CD4-positive, alpha-beta memory T cell (primary cell): Measurements from ENCODE around the gene PSENEN. TPM values are rescaled to one million over a fixed set of nuclear protein-coding genes. Genes with fewer than 3 reads are reported as not detected.
A peak's percentile ranks its signal among the peaks of the same experiment; 100 is the strongest.

Source experiments
- CTCF ChIA-PET: fragments of 350-600 bp; sonication (Branson Sonifier 250); formaldehyde crosslinking; loops from one replicate; lab custom pipeline; 2021; ENCODE audit warnings: inconsistent platforms; ENCODE audit not compliant: partially characterized antibody; lab: Charles Lee
- POLR2A ChIA-PET: fragments of 350-600 bp; sonication (Branson Sonifier 250); formaldehyde crosslinking; loops from one replicate; lab custom pipeline; 2021; ENCODE audit not compliant: partially characterized antibody; lab: Charles Lee
- DNase-seq, 5 donors: peaks; one replicate each; pipeline versions ENCODE4 v3.0.0 to v3.0.0-alpha.2; 2020 to 2022; ENCODE audit warnings: mixed read lengths in 1 of 5
- H3K27ac ChIP-seq: one replicate; pipeline ENCODE4 v1.7.0; 2013; ENCODE audit warnings: low read depth, low read length
- H3K27me3 ChIP-seq: 2 replicates; pipeline ENCODE4 v1.7.0; 2013; ENCODE audit warnings: mild to moderate bottlenecking, low read length, moderate library complexity; ENCODE audit not compliant: insufficient read depth
- H3K36me3 ChIP-seq: 2 replicates; pipeline ENCODE4 v1.7.0; 2013; ENCODE audit warnings: mild to moderate bottlenecking, low read length, moderate library complexity; ENCODE audit not compliant: insufficient read depth
- H3K4me1 ChIP-seq: 2 replicates; pipeline ENCODE4 v1.7.0; 2013; ENCODE audit warnings: mild to moderate bottlenecking, low read length, moderate library complexity; ENCODE audit not compliant: insufficient read depth
- H3K4me3 ChIP-seq, 2 donors: one replicate each; pipeline ENCODE4 v1.7.0; 2013; ENCODE audit warnings: low read length in 2 of 2, mild to moderate bottlenecking in 1 of 2
- H3K9me3 ChIP-seq, 2 donors: one replicate each; pipeline ENCODE4 v1.7.0; 2013; ENCODE audit warnings: low read length in 2 of 2, control low read depth in 1 of 2; ENCODE audit not compliant: control insufficient read depth in 1 of 2
- H3K27ac Mint-ChIP-seq, 7 donors: one replicate each; pipeline ENCODE4 v1.8.0; 2020 to 2021; ENCODE audit warnings: mixed read lengths in 7 of 7, mild to moderate bottlenecking in 6 of 7, inconsistent platforms in 3 of 7, moderate library complexity in 3 of 7
- H3K27me3 Mint-ChIP-seq, 2 donors: one replicate each; pipeline ENCODE4 v1.8.0; 2020 to 2021; ENCODE audit warnings: mixed read lengths in 2 of 2
- H3K36me3 Mint-ChIP-seq, 2 donors: one replicate each; pipeline ENCODE4 v1.8.0; 2020 to 2021; ENCODE audit warnings: mixed read lengths in 2 of 2, inconsistent platforms in 1 of 2, mild to moderate bottlenecking in 1 of 2
- H3K4me1 Mint-ChIP-seq, 4 donors: one replicate each; pipeline ENCODE4 v1.8.0; 2020 to 2021; ENCODE audit warnings: mixed read lengths in 4 of 4, mild to moderate bottlenecking in 1 of 4
- H3K4me3 Mint-ChIP-seq, 8 donors: one replicate each; pipeline ENCODE4 v1.8.0; 2020 to 2021; ENCODE audit warnings: mixed read lengths in 8 of 8, mild to moderate bottlenecking in 7 of 8, moderate library complexity in 6 of 8, inconsistent platforms in 3 of 8
- H3K9me3 Mint-ChIP-seq, 8 donors: one replicate each; pipeline ENCODE4 v1.8.0; 2020 to 2021; ENCODE audit warnings: mixed read lengths in 8 of 8, mild to moderate bottlenecking in 5 of 8, inconsistent platforms in 3 of 8, moderate library complexity in 1 of 8
- intact Hi-C: fragments of 100-400 bp; cut with micrococcal nuclease; formaldehyde crosslinking; loops from one replicate; pipeline ENCODE4 v1.15.1; 2023
- polyA plus RNA-seq, 2 donors: library from polyadenylated mRNA; unstranded; fragments of 300-500 nt; fragmentation: Illumina TruSeq; gene quantifications; one replicate each; pipeline ENCODE4 v1.2.3, GENCODE V29; 2021
- total RNA-seq, 2 experiments: library from RNA; stranded (reverse); gene quantifications; one replicate each; pipeline ENCODE4 v1.2.3, GENCODE V29; 2021

Gene PSENEN
- total RNA-seq (10 to 100 TPM; 27.2 TPM), polyA plus RNA-seq (10 to 100 TPM; 84.6 to 89.9 TPM)

GRCh38 chr19:35745328-35746086, at the start of gene PSENEN, which contains the start of gene U2AF1L4:
Gene PSENEN (plus strand): TSS chr19:35745651. CDS start chr19:35745931, 280 bp downstream.
Gene U2AF1L4 (minus strand): TSS chr19:35745418. CDS start chr19:35745391, 27 bp downstream.
- Mint-ChIP-seq H3K4me3 (peak within 1 kb of the TSS; percentile 95 to 99 (median 98)), H3K27me3 (no peaks in the 10 kb centered on the region), H3K27ac (peak within 1 kb of the TSS; percentile 98 to 100 (median 100)), H3K36me3 (peaks cover 5 to 32% of the 10 kb centered on the region in 2 donors), H3K9me3 (no peaks in the 10 kb centered on the region), H3K4me1 (peaks cover 33 to 72% (median 51%) of the 10 kb centered on the region in 4 donors)
- Histone ChIP-seq H3K4me1 (peaks cover 63% of the 10 kb centered on the region), H3K36me3 (no peaks in the 10 kb centered on the region), H3K27ac (peak within 1 kb of the TSS; percentile 99), H3K4me3 (peak within 1 kb of the TSS; percentile 87 to 91), H3K27me3 (no peaks in the 10 kb centered on the region), H3K9me3 (no peaks in the 10 kb centered on the region)
- intact Hi-C loops = loop anchor here (1.0 to 10.0 kb wide), 10 partner anchors 28 to 1629 kb away; partner anchors contain the start of genes ARHGAP33, HCST, SCGB2B2 and THAP8
- DNase-seq = peak; percentile 97 to 99 (median 99)
- CTCF ChIA-PET = interaction anchor here (0.5 to 1.0 kb wide), 2 partner anchors 8 to 213 kb away, joined by 3 read pairs; no protein-coding TSS in a partner anchor
- POLR2A ChIA-PET = interaction anchor here (0.8 to 4.6 kb wide), 21 partner anchors 10 to 469 kb away, joined by 3 to 51 read pairs (median 4); partner anchors contain the start of genes COX6B1, HSPB6, KMT2B and POLR2I

GRCh38 chr19:35695895-35696422, 49.5 kb upstream of the PSENEN start:
- Histone ChIP-seq H3K27ac (no peak overlapping the region), H3K4me1 (no peaks in the 10 kb centered on the region), H3K9me3 (no peaks in the 10 kb centered on the region), H3K27me3 (no peaks in the 10 kb centered on the region), H3K4me3 (no peak overlapping the region), H3K36me3 (no peaks in the 10 kb centered on the region)
- DNase-seq = no peak
- intact Hi-C loops = loop anchor here (2.0 kb wide), 1 partner anchor 53 kb away; the partner anchor contains the start of gene LIN37
- H3K27ac Mint-ChIP-seq = peak overlapping the region in 2 of 7 donors; percentile 10 to 12
- POLR2A ChIA-PET = interaction anchor here (0.9 kb wide), 1 partner anchor 47 kb away, joined by 3 read pairs; the partner anchor contains the start of gene IGFLR1
- no peaks in the 10 kb centered on the region for H3K27me3 Mint-ChIP-seq
- H3K4me3 Mint-ChIP-seq = no peak overlapping the region
- H3K4me1 Mint-ChIP-seq = peaks cover 0 to 5% (median 0%) of the 10 kb centered on the region in 4 donors
- CTCF ChIA-PET = interaction anchor here (1.0 to 4.1 kb wide), 9 partner anchors 9 to 124 kb away, joined by 3 to 54 read pairs (median 10); partner anchors contain the start of gene COX6B1
- no peaks in the 10 kb centered on the region for H3K9me3 Mint-ChIP-seq
- H3K36me3 Mint-ChIP-seq = no peaks in the 10 kb centered on the region

GRCh38 chr19:35696835-35697234, 48.6 kb upstream of the PSENEN start:
- Histone ChIP-seq H3K27me3 (no peaks in the 10 kb centered on the region), H3K9me3 (no peaks in the 10 kb centered on the region), H3K36me3 (no peaks in the 10 kb centered on the region), H3K4me3 (no peak overlapping the region), H3K4me1 (peaks cover 4% of the 10 kb centered on the region), H3K27ac (no peak overlapping the region)
- intact Hi-C loops = no loop called here
- Mint-ChIP-seq H3K4me1 (peaks cover 0 to 5% (median 0%) of the 10 kb centered on the region in 4 donors), H3K9me3 (no peaks in the 10 kb centered on the region), H3K27me3 (no peaks in the 10 kb centered on the region), H3K36me3 (no peaks in the 10 kb centered on the region), H3K4me3 (no peak overlapping the region), H3K27ac (no peak overlapping the region)
- ChIA-PET CTCF (interaction anchor here (0.7 to 3.0 kb wide), 8 partner anchors 9 to 123 kb away, joined by 3 to 14 read pairs (median 4); partner anchors contain the start of gene COX6B1), POLR2A (interaction anchor here (0.7 to 0.9 kb wide), 2 partner anchors 46 to 1060 kb away, joined by 3 to 4 read pairs; partner anchors contain the start of gene IGFLR1)
- DNase-seq = no peak

- Histone ChIP-seq H3K27me3 (no peaks in the 10 kb centered on the region), H3K9me3 (no peaks in the 10 kb centered on the region), H3K27ac (peak overlapping the region; percentile 39), H3K4me1 (peaks cover 11% of the 10 kb centered on the region), H3K4me3 (peak overlapping the region; percentile 92 to 95), H3K36me3 (no peaks in the 10 kb centered on the region)
- H3K27me3 Mint-ChIP-seq = peaks cover 2 to 5% of the 10 kb centered on the region in 2 donors
- DNase-seq = peak; percentile 88 to 97 (median 91)
- intact Hi-C loops = loop anchor here (1.0 kb wide), 3 partner anchors 9 to 43 kb away; partner anchors contain the start of genes PSENEN and U2AF1L4
- CTCF ChIA-PET = interaction anchor here (0.6 to 2.1 kb wide), 7 partner anchors 8 to 192 kb away, joined by 3 to 11 read pairs (median 3); no protein-coding TSS in a partner anchor
- peak overlapping the region; percentile 90 to 98 (median 95) for H3K27ac Mint-ChIP-seq
- H3K9me3 Mint-ChIP-seq = peaks cover 0 to 1% (median 0%) of the 10 kb centered on the region in 8 donors
- H3K4me1 Mint-ChIP-seq = peaks cover 3 to 9% (median 7%) of the 10 kb centered on the region in 4 donors
- POLR2A ChIA-PET = interaction anchor here (0.8 to 4.2 kb wide), 14 partner anchors 11 to 247 kb away, joined by 3 to 61 read pairs (median 6); partner anchors contain the start of genes COX6B1, HAUS5, IGFLR1 and LIN37
- H3K36me3 Mint-ChIP-seq = peaks cover 0 to 3% of the 10 kb centered on the region in 2 donors
- H3K4me3 Mint-ChIP-seq = peak overlapping the region; percentile 90 to 100 (median 98)
Measured at GRCh38 chr19:35702223-35703012, 43.0 kb upstream of the PSENEN start.

- Mint-ChIP-seq H3K27ac (no peak overlapping the region), H3K4me3 (peak overlapping the region in 2 of 8 donors; percentile 17 to 100), H3K9me3 (peaks cover 0 to 1% (median 0%) of the 10 kb centered on the region in 8 donors), H3K27me3 (peaks cover 2 to 5% of the 10 kb centered on the region in 2 donors), H3K36me3 (peaks cover 0 to 3% of the 10 kb centered on the region in 2 donors), H3K4me1 (peaks cover 3 to 9% (median 7%) of the 10 kb centered on the region in 4 donors)
- no peaks in the 10 kb centered on the region for H3K36me3 ChIP-seq
- H3K4me1 ChIP-seq = peaks cover 11% of the 10 kb centered on the region
- H3K4me3 ChIP-seq = no peak overlapping the region
- ChIA-PET POLR2A (interaction anchor here (1.1 to 4.2 kb wide), 8 partner anchors 10 to 59 kb away, joined by 3 to 61 read pairs (median 14); partner anchors contain the start of genes COX6B1, IGFLR1, LIN37 and PSENEN), CTCF (interaction anchor here (1.1 to 2.1 kb wide), 5 partner anchors 9 to 193 kb away, joined by 3 to 11 read pairs (median 4); no protein-coding TSS in a partner anchor)
- no peaks in the 10 kb centered on the region for H3K27me3 ChIP-seq
- intact Hi-C loops = no loop called here
- no peaks in the 10 kb centered on the region for H3K9me3 ChIP-seq
- no peak for DNase-seq
- H3K27ac ChIP-seq = no peak overlapping the region
Measured at GRCh38 chr19:35703343-35703742, 42.1 kb upstream of the PSENEN start.

- ChIA-PET CTCF (interaction anchor here (1.1 to 2.1 kb wide), 3 partner anchors 10 to 12 kb away, joined by 4 to 11 read pairs (median 5); no protein-coding TSS in a partner anchor), POLR2A (interaction anchor here (1.1 to 4.2 kb wide), 3 partner anchors 9 to 41 kb away, joined by 3 to 61 read pairs (median 26); partner anchors contain the start of genes IGFLR1, PSENEN and U2AF1L4)
- no peak for DNase-seq
- intact Hi-C loops = no loop called here
- peaks cover 3 to 9% (median 7%) of the 10 kb centered on the region in 4 donors for H3K4me1 Mint-ChIP-seq
- Histone ChIP-seq H3K36me3 (no peaks in the 10 kb centered on the region), H3K27me3 (no peaks in the 10 kb centered on the region), H3K4me1 (peaks cover 11% of the 10 kb centered on the region), H3K4me3 (no peak within 1 kb of the TSS), H3K27ac (no peak within 1 kb of the TSS), H3K9me3 (no peaks in the 10 kb centered on the region)
- peaks cover 0 to 1% (median 0%) of the 10 kb centered on the region in 8 donors for H3K9me3 Mint-ChIP-seq
- peaks cover 2 to 5% of the 10 kb centered on the region in 2 donors for H3K27me3 Mint-ChIP-seq
- H3K27ac Mint-ChIP-seq = peak within 1 kb of the TSS in 2 of 7 donors; percentile 29 to 52
- peaks cover 0 to 3% of the 10 kb centered on the region in 2 donors for H3K36me3 Mint-ChIP-seq
- H3K4me3 Mint-ChIP-seq = peak within 1 kb of the TSS in 2 of 8 donors; percentile 17 to 25
Measured at GRCh38 chr19:35704218-35704617, 41.2 kb upstream of the PSENEN start, which contains the start of gene ZBTB32. Gene ZBTB32 (plus strand): TSS chr19:35704558. CDS start chr19:35714627, 10,069 bp downstream.
